ENCODE results near the gene UPK1B.

DNA sequence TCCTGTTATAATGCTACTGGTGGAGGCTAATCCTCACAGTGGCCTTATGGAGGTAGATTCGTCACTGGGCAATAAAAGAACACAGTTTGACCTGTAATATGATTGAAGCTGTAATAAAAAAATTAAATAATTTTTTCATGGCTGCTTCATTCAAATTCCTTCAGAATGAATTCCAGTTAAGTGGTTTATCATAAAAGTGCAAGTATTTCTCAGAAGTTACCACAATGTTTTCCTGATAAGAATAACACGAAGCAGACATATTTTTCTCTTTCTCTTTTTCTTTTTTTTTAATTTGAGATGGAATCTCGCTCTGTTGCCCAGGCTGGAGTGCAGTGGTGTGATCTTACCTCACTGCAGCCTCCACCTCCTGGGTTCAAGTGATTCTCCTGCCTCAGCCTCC lies 51.7 kb downstream of the UPK1B start:
- no peak for TF ChIP-seq ZNF529 (tag by site-specific recombination; IDR thresholded peaks at IDR 0.05; ENCODE audit: insufficient replicate concordance)
- TF ChIP-seq, protein P1, sequence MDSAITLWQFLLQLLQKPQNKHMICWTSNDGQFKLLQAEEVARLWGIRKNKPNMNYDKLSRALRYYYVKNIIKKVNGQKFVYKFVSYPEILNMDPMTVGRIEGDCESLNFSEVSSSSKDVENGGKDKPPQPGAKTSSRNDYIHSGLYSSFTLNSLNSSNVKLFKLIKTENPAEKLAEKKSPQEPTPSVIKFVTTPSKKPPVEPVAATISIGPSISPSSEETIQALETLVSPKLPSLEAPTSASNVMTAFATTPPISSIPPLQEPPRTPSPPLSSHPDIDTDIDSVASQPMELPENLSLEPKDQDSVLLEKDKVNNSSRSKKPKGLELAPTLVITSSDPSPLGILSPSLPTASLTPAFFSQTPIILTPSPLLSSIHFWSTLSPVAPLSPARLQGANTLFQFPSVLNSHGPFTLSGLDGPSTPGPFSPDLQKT (IDR thresholded peaks at IDR 0.05; ENCODE audit: borderline replicate concordance, low read depth, low read length): no peak
